ENCODE measurements around the gene PLCB1. TPM values are rescaled to one million over a fixed set of nuclear protein-coding genes. Genes with fewer than 3 reads are reported as not detected.

PLCB1 gene
- total RNA-seq, 2 donors from 2014 or later: 7.3 to 45.5 TPM

DNA sequence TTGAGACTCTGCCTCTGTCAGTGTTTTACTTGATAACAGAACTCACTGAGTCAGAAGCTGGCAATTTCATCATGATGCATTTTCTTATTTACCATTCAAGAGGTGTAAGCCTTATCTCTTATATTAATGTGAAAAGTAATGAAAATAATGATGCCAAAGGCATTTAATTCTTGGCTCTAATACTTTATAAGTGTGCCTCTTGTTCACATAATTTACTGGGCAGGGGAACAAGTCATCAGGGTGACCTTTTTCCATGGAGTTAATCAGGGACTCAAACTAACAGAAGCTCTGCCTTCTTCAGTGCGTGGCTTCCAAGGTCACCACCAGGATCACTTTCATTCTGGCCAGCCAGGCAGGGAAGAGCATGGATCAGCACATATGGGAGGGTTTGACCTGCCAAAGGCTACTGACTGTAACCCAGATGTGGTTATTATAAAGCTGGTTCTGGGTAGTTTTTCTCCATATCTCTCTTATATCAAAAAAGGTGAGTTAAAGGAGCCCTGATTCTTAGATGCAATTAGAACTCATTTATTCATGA, 5.2 kb upstream of the PLCB1 start:
- no peak for DNase-seq (ENCODE audit: low spot score)
- no peaks in the 10 kb centered on the region for H3K9me3 ChIP-seq
- no peak overlapping the region for H3K27ac ChIP-seq
- TF ChIP-seq CTCF (IDR thresholded peaks at IDR 0.05): no peak
- no peaks in the 10 kb centered on the region for H3K27me3 ChIP-seq
- no peaks in the 10 kb centered on the region for H3K36me3 ChIP-seq
- H3K4me3 ChIP-seq: no peak overlapping the region
- H3K4me1 ChIP-seq: no peaks in the 10 kb centered on the region

- Histone ChIP-seq H3K27ac (no peak overlapping the region), H3K36me3 (no peaks in the 10 kb centered on the region), H3K9me3 (no peaks in the 10 kb centered on the region), H3K4me1 (peaks cover 0 to 2% of the 10 kb centered on the region in 2 donors), H3K4me3 (no peak overlapping the region), H3K27me3 (no peaks in the 10 kb centered on the region)
- TF ChIP-seq CTCF (IDR thresholded peaks at IDR 0.05): no peak
- DNase-seq (ENCODE audit: low spot score): no peak
These were observed 4.4 kb upstream of the PLCB1 start for GRCh38 chr20:8127553-8128255.

DNA sequence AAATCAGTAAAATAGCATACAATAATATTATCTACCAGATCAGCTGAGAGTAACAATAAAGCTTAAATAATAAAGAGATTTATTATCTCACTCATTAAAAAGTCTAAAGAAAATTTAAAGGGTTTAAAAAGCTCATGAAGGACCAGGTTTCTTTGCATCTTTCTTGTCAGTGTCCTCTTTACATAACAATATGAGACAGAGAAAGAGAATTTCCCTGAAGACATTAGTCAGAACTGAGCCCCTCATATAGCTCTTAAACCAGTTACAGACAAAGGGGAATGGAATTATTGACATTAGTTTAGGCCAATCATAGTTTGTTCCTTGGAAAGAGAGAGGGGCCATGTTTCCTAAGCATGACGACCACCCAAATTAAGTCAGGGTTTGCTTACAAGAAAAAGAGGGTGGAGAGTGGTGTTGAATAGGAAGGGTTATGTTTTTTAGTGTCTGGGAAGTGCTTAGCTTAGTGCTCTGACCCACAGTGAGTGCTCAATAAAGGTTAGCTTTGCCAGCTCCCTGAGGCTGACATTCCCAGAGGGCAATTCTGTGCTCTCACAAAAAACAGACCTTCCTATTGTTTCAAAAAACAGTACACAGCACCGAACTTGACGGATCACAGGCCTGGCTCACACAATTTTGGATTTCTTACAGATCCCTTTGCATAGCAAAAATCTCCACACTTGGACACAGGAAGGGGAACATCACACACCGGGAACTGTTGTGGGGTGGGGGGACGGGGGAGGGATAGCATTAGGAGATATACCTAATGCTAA, 3.6 kb upstream of the PLCB1 start:
- DNase-seq (ENCODE audit: low spot score): no peak
- H3K4me3 ChIP-seq: no peak overlapping the region
- TF ChIP-seq CTCF (IDR thresholded peaks at IDR 0.05): no peak
- H3K27ac ChIP-seq: no peak overlapping the region
- H3K9me3 ChIP-seq: no peaks in the 10 kb centered on the region
- H3K36me3 ChIP-seq: no peaks in the 10 kb centered on the region
- peaks cover 0 to 10% of the 10 kb centered on the region in 2 donors for H3K4me1 ChIP-seq
- no peaks in the 10 kb centered on the region for H3K27me3 ChIP-seq

DNA sequence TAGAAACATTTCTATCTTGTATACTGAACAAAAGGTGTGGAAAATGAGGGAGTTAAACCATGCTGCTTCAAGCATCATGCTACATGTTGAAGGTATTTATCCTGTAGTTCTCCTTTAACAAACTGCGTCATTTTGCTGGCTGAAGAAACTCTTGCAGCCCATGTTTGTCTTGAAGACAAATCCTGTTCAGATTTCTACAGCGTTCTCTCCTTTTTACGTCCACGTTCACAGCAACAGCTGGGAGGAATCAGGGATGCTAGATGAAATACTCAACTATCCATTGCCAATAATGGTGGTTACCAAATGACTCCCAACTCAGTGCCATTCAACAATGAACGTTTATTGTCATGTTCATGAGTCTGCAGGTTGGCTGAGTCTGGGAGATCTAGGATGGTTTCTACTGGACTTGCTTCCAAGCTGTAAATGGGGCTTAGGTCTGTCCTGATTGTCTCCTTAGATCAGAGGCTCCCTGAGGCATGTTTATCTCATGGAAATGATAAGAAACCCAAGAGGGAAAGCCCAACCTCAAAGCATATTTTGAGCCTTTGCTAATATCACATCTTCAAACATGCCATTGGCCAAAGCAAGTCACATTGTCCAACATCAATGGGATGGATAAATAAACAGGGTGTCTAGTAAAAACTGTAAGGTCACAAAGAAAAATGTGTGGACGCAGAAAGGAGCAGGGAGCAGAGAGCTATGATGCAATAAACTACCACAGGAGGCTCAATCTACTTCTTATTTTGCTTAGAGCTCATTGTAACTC, 2.7 kb upstream of the PLCB1 start:
- Histone ChIP-seq H3K27ac (peak overlapping the region in 1 of 2 donors; percentile 46), H3K4me1 (peaks cover 0 to 19% of the 10 kb centered on the region in 2 donors)
- DNase-seq (ENCODE audit: low spot score): no peak

More for the DNA sequence above, 2.7 kb upstream of the PLCB1 start:
- no peak for TF ChIP-seq CTCF (IDR thresholded peaks at IDR 0.05)
- Histone ChIP-seq H3K27me3 (no peaks in the 10 kb centered on the region), H3K36me3 (no peaks in the 10 kb centered on the region), H3K9me3 (no peaks in the 10 kb centered on the region), H3K4me3 (no peak overlapping the region)

Measured in right atrium auricular region (tissue), 2 donors.